GM13976 (cell line): Measurements from ENCODE around the gene MICAL2.

Experiments
- DNase-seq: peaks from one replicate; pipeline ENCODE4 v3.0.0; 2012; ENCODE audit warnings: low spot score
- in situ Hi-C: fragments of 300-500 bp; cut with MboI; formaldehyde crosslinking; loops from one replicate; pipeline ENCODE4 v1.12.0; 2022; ENCODE audit warnings: low sequenced_read_pairs, mixed read lengths, inconsistent platforms; ENCODE audit not compliant: unreplicated experiment
- TF ChIP-seq, protein P1 (sequence below): IDR thresholded peaks from 2 replicates; pipeline ENCODE4 v1.5.1; 2012; ENCODE audit warnings: borderline replicate concordance, mild to moderate bottlenecking; ENCODE audit not compliant: insufficient read depth; ENCODE audit errors: extremely low read depth, missing control alignments, control extremely low read depth

The MICAL2 gene

DNA sequence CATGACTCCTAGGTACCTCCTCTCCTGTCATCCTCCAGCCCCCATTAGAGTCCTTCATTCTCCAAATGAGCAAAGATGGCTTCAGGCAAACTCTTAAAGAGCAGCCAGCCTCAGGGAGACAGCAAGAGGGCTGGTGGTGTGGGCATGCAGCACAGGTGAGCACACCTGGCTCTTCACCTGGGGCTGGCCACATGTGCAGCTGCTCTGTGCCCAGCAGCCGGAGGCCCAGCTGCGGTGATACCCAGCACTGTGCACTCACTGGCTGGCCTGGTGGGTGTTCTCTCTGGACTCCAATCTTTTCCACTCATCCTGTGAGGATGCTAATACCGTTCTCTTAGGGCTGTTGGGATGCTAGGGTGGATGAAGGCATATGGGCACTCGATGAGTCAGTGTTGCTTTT, 160.9 kb downstream of the MICAL2 start:
- TF ChIP-seq, protein P1, sequence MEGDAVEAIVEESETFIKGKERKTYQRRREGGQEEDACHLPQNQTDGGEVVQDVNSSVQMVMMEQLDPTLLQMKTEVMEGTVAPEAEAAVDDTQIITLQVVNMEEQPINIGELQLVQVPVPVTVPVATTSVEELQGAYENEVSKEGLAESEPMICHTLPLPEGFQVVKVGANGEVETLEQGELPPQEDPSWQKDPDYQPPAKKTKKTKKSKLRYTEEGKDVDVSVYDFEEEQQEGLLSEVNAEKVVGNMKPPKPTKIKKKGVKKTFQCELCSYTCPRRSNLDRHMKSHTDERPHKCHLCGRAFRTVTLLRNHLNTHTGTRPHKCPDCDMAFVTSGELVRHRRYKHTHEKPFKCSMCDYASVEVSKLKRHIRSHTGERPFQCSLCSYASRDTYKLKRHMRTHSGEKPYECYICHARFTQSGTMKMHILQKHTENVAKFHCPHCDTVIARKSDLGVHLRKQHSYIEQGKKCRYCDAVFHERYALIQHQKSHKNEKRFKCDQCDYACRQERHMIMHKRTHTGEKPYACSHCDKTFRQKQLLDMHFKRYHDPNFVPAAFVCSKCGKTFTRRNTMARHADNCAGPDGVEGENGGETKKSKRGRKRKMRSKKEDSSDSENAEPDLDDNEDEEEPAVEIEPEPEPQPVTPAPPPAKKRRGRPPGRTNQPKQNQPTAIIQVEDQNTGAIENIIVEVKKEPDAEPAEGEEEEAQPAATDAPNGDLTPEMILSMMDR, result no peak
- DNase-seq, result no peak
- in situ Hi-C loops, result loop anchor here (25.0 kb wide), 1 partner anchor 459 kb away; no protein-coding TSS in a partner anchor

DNA sequence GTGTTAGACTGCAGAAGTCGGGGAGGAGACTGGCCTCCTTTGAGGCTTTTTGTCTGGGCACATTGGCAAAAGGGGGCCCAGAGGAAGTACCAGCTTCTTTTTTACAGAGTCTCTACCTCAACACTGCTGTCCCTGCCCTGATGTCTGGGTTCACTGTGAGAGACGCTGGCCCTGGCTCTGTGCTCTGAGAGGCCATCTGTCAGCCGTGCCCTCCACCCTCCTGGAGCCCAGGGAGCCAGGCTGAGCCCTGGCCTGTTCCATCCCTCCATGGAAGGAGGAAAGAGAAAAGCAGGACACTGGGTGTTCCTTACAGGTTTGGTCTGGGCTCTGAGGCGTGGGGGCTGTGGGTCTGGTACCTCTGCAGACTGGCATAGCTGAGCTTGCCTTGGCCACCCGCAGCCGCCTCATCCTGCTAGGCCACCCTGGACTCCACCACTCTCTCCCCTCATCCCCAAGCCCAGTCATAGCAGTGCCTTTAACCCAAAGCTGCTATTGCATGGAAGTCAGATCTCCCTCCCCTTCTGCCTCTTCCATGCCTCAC, 161.5 kb downstream of the MICAL2 start:
- in situ Hi-C loops, result loop anchor here (25.0 kb wide), 1 partner anchor 460 kb away; no protein-coding TSS in a partner anchor
- DNase-seq, result no peak
- TF ChIP-seq, protein P1, result no peak

DNA sequence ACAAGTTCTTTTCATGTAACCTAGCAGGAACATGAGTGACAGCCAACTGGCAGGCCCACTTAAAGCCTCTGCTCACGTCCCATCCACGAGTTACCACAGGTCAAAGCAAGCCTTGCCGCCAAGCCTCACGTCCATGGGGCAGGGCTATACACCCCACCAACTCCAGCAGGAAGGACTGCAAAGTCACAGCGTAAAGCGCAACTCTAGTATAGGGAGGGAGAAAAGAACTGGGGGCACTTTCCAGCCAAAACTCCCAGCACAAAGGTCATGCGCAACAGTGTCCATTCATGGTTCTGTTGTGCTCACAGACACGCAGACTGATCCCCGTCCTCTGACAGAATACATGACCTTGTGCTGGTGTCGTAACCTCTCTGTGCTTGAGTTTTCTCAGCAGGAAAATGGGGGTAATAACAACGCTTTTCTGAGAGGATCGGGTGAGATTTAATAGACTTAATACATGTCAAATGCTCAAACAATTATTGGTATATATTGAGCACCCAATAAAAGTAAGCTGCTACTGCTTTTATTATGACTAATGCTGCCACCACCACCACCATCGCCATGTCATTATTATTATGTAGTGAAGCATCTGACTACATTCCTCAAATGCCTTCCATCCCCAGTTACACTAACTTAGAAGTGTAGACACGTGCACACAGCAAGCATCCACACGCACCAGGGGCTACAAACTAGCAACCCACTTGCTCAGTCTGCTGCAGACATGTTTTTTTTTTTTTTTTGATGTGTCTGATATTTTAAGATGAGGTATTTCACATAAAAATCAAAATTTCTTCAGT, 162.6 kb downstream of the MICAL2 start:
- TF ChIP-seq, protein P1, result no peak
- in situ Hi-C loops, result loop anchor here (25.0 kb wide), 1 partner anchor 461 kb away; no protein-coding TSS in a partner anchor
- DNase-seq, result no peak

DNA sequence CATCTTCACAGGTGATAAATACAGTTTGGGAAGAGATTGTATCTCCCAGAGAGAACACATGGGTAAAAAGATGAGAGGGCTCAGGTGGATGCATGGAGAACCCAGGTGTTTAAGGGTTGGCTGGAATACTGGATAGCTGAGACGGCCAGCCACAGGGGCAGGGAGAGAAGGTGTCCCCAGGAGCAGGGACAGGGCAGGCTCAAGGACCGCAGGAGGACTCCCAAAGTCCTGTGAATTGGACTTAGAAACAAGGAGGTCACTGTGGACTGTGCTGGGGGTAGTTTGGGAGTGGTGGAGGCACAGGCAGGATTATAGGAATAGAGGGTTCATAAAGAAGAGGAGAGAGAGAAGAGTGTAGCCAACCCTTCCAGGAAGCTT, 163.2 kb downstream of the MICAL2 start:
- in situ Hi-C loops, result loop anchor here (25.0 kb wide), 1 partner anchor 461 kb away; no protein-coding TSS in a partner anchor
- TF ChIP-seq, protein P1, result no peak
- DNase-seq, result no peak

DNA sequence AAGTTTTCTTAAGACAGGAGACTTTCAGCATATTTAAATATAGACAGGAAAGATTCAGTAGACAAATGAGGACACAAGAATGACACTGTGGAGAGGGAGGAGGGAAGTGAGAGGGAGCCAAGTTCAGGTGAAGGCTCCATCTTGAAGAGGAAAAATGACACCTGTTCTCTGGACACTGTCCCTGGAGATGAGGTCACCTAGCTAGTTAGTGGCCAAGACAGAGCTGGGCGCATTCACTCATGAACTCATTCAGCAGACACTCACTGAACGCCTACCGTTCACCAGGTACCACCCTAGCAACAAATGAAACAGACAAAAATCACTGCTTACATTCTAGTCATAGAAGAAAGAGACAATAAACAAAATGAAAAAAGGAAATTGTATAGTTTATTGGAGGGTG, 163.7 kb downstream of the MICAL2 start:
- DNase-seq, result no peak
- in situ Hi-C loops, result loop anchor here (25.0 kb wide), 1 partner anchor 462 kb away; no protein-coding TSS in a partner anchor
- TF ChIP-seq, protein P1, result no peak

GRCh38 chr11:12274558-12275197, 164.3 kb downstream of the MICAL2 start:
- no peak for DNase-seq
- in situ Hi-C loops, result loop anchor here (25.0 kb wide), 1 partner anchor 462 kb away; no protein-coding TSS in a partner anchor
- TF ChIP-seq, protein P1, result no peak
